ENCODE results near the gene GOLPH3. TPM values are rescaled to one million over a fixed set of nuclear protein-coding genes. Genes with fewer than 3 reads are reported as not detected.
A peak's percentile ranks its signal among the peaks of the same experiment; 100 is the strongest.

The GOLPH3 gene
- total RNA-seq, 1 donor from 2014 or later: 80.5 TPM

DNA sequence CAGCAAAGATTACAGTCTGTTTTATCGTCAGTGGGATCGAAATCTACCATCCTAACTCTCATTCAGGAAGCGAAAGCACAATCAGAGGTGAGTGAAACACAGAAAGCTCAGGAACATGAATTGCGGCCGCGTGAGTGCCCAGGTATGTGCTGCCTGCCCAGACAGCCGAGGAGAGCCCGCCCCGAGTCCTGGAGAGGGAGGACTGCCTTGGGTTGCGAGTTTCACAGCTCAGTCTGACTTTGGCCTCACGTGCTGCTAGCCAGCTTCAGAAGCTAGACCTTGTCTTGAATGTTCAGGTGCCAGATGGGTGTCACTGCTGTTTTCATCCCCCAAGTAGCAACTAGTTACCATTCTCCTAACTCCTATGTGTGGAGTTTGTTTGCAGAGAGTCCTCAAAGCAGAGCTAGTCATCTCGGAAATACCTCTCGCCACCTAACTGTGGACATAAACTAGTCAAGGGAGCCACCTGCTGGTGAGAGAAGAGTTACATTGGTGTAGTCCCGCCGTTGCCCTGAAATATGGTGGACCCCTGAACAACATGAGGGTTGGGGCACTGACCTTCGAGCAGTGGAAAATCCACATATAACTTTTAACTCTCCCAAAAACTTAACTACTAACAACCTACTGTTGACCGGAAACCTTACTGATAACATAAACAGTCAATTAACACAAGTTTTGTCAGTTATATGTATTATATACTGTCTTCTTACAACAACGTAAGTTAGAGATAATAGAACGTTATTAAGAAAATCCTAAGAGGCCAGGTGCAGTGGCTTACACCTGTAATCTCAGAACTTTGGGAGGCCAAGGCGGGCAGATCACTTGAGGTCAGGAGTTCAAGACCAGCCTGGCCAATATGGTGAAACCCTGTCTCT is 80.9 kb downstream of the GOLPH3 start:
- Histone ChIP-seq H3K9ac (no peak overlapping the region), H3F3A (ENCODE audit: low read depth) (no peaks in the 10 kb centered on the region), H3K36me3 (no peaks in the 10 kb centered on the region), H3K4me2 (no peak overlapping the region), H3K4me1 (peaks cover under 1% of the 10 kb centered on the region), H3K27me3 (no peaks in the 10 kb centered on the region), H3K27ac (no peak overlapping the region), H4K20me1 (ENCODE audit: low read depth) (no peaks in the 10 kb centered on the region), H3K79me2 (ENCODE audit: low read depth) (no peaks in the 10 kb centered on the region), H3K9me3 (ENCODE audit: low read depth) (no peaks in the 10 kb centered on the region), H3K4me3 (no peak overlapping the region), H2AFZ (replicated peaks) (no peak overlapping the region)
- Mint-ChIP-seq H3K36me3 (peaks cover 2% of the 10 kb centered on the region), H3K4me1 (no peaks in the 10 kb centered on the region), H3K9me3 (no peaks in the 10 kb centered on the region), H3K4me3 (no peak overlapping the region), H3K27me3 (ENCODE audit: insufficient read depth, low read depth) (peaks cover 4% of the 10 kb centered on the region), H3K27ac (peak overlapping the region; percentile 50)
- TF ChIP-seq EZH2 (IDR thresholded peaks at IDR 0.05): no peak
- TF ChIP-seq, protein P1, sequence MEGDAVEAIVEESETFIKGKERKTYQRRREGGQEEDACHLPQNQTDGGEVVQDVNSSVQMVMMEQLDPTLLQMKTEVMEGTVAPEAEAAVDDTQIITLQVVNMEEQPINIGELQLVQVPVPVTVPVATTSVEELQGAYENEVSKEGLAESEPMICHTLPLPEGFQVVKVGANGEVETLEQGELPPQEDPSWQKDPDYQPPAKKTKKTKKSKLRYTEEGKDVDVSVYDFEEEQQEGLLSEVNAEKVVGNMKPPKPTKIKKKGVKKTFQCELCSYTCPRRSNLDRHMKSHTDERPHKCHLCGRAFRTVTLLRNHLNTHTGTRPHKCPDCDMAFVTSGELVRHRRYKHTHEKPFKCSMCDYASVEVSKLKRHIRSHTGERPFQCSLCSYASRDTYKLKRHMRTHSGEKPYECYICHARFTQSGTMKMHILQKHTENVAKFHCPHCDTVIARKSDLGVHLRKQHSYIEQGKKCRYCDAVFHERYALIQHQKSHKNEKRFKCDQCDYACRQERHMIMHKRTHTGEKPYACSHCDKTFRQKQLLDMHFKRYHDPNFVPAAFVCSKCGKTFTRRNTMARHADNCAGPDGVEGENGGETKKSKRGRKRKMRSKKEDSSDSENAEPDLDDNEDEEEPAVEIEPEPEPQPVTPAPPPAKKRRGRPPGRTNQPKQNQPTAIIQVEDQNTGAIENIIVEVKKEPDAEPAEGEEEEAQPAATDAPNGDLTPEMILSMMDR (IDR thresholded peaks at IDR 0.05): peak; percentile 84
- peak; percentile 91 for DNase-seq (ENCODE audit: low spot score)

DNA sequence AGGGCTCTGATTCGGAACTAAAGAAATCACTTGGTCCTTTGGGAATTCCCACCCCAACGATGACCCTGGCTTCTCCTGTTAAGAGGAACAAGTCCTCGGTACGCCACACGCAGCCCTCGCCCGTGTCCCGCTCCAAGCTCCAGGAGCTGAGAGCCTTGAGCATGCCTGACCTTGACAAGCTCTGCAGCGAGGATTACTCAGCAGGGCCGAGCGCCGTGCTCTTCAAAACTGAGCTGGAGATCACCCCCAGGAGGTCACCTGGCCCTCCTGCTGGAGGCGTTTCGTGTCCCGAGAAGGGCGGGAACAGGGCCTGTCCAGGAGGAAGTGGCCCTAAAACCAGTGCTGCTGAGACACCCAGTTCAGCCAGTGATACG is 83.4 kb downstream of the GOLPH3 start:
- H3K79me2 ChIP-seq (ENCODE audit: low read depth): no peaks in the 10 kb centered on the region
- DNase-seq (ENCODE audit: low spot score): no peak
- peaks cover 2% of the 10 kb centered on the region for H3K36me3 Mint-ChIP-seq
- H3K27me3 ChIP-seq: no peaks in the 10 kb centered on the region
- H2AFZ ChIP-seq (replicated peaks): no peak overlapping the region
- H3K9ac ChIP-seq: no peak overlapping the region
- H3K4me1 Mint-ChIP-seq: no peaks in the 10 kb centered on the region
- H3K9me3 Mint-ChIP-seq: no peaks in the 10 kb centered on the region
- H3K4me3 Mint-ChIP-seq: no peak overlapping the region
- no peaks in the 10 kb centered on the region for H3F3A ChIP-seq (ENCODE audit: low read depth)
- H4K20me1 ChIP-seq (ENCODE audit: low read depth): no peaks in the 10 kb centered on the region
- TF ChIP-seq, protein P1 (IDR thresholded peaks at IDR 0.05): no peak
- no peak for TF ChIP-seq EZH2 (IDR thresholded peaks at IDR 0.05)
- TF ChIP-seq EZH2phosphoT487 (IDR thresholded peaks at IDR 0.05): no peak
- H3K27ac Mint-ChIP-seq: no peak overlapping the region
- no peaks in the 10 kb centered on the region for H3K4me1 ChIP-seq
- no peak overlapping the region for H3K4me3 ChIP-seq
- H3K9me3 ChIP-seq (ENCODE audit: low read depth): no peaks in the 10 kb centered on the region
- H3K4me2 ChIP-seq: no peak overlapping the region
- peaks cover 4% of the 10 kb centered on the region for H3K27me3 Mint-ChIP-seq (ENCODE audit: insufficient read depth, low read depth)
- no peaks in the 10 kb centered on the region for H3K36me3 ChIP-seq
- no peak overlapping the region for H3K27ac ChIP-seq

DNA sequence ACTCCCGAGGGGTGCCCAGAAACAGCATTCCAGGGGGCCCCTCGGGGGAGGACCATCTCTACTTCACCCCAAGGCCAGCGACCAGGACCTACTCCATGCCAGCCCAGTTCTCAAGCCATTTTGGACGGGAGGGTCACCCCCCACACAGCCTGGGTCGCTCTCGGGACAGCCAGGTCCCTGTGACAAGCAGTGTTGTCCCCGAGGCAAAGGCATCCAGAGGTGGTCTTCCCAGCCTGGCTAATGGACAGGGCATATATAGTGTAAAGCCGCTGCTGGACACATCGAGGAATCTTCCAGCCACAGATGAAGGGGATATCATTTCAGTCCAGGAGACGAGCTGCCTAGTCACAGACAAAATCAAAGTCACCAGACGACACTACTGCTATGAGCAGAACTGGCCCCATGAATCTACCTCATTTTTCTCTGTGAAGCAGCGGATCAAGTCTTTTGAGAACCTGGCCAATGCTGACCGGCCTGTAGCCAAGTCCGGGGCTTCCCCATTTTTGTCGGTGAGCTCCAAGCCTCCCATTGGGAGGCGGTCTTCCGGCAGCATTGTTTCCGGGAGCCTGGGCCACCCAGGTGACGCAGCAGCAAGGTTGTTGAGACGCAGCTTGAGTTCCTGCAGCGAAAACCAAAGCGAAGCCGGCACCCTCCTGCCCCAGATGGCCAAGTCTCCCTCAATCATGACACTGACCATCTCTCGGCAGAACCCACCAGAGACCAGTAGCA is 83.9 kb downstream of the GOLPH3 start:
- Histone ChIP-seq H3K4me2 (no peak overlapping the region), H3K9me3 (ENCODE audit: low read depth) (no peaks in the 10 kb centered on the region), H3K4me3 (no peak overlapping the region), H3K36me3 (no peaks in the 10 kb centered on the region), H3K27ac (no peak overlapping the region), H3K9ac (no peak overlapping the region), H3K4me1 (no peaks in the 10 kb centered on the region), H2AFZ (replicated peaks) (no peak overlapping the region), H3K79me2 (ENCODE audit: low read depth) (no peaks in the 10 kb centered on the region), H4K20me1 (ENCODE audit: low read depth) (no peaks in the 10 kb centered on the region), H3F3A (ENCODE audit: low read depth) (no peaks in the 10 kb centered on the region), H3K27me3 (no peaks in the 10 kb centered on the region)
- Mint-ChIP-seq H3K9me3 (no peaks in the 10 kb centered on the region), H3K27ac (no peak overlapping the region), H3K4me3 (no peak overlapping the region), H3K36me3 (peaks cover 2% of the 10 kb centered on the region), H3K4me1 (no peaks in the 10 kb centered on the region), H3K27me3 (ENCODE audit: insufficient read depth, low read depth) (peaks cover 4% of the 10 kb centered on the region)
- DNase-seq (ENCODE audit: low spot score): no peak
- TF ChIP-seq EZH2 (IDR thresholded peaks at IDR 0.05): no peak
- no peak for TF ChIP-seq EZH2phosphoT487 (IDR thresholded peaks at IDR 0.05)
- TF ChIP-seq, protein P1 (IDR thresholded peaks at IDR 0.05): no peak
